Body of pancreas (tissue), 4 donors: ENCODE results near the gene GRSF1. TPM values are rescaled to one million over a fixed set of nuclear protein-coding genes. Genes with fewer than 3 reads are reported as not detected.

Experiments used
- ATAC-seq: fragments of 150-250 bp; one replicate; pipeline ENCODE4 v1.9.1; 2016
- DNase-seq, 4 donors: peaks; one replicate each; pipeline ENCODE4 v3.0.0-alpha.2; 2019
- H3K27ac ChIP-seq, 4 donors: fragments of 200-600 bp; sonication (generic); 1 replicate in 3 of 4; 2 replicates in 1 of 4; pipeline versions ENCODE4 v1.5.1 to v1.6.1; 2016 to 2019; ENCODE audit warnings: mild to moderate bottlenecking in 1 of 4, mixed read lengths in 1 of 4, moderate library complexity in 1 of 4
- H3K27me3 ChIP-seq, 2 donors: fragments of 200-600 bp; sonication (generic); one replicate each; pipeline ENCODE4 v1.6.0; 2016; ENCODE audit warnings: mild to moderate bottlenecking in 1 of 2
- H3K36me3 ChIP-seq, 2 donors: fragments of 200-600 bp; sonication (generic); replicated peaks in 1 of 2; 2 replicates each; pipeline ENCODE4 v1.5.1; 2016; ENCODE audit warnings: low read depth in 2 of 2; ENCODE audit not compliant: insufficient read depth in 1 of 2
- H3K4me1 ChIP-seq: fragments of 200-600 bp; sonication (generic); one replicate; pipeline ENCODE4 v1.6.0; 2016
- H3K4me3 ChIP-seq, 2 donors: fragments of 200-600 bp; sonication (generic); 1 replicate in 1 of 2; 2 replicates in 1 of 2; pipeline ENCODE4 v1.5.1; 2016 to 2019
- H3K9me3 ChIP-seq, 3 donors: fragments of 200-600 bp; sonication (generic); 1 replicate in 2 of 3; 2 replicates in 1 of 3; pipeline ENCODE4 v1.5.1; 2016
- CTCF ChIP-seq, 7 experiments: fragments of 450-650 bp in 4 of 7; fragments of 200-600 bp in 3 of 7; sonication (generic) in 3 of 7; IDR thresholded peaks; one replicate each; pipeline ENCODE4 v1.5.1; 2016 to 2019; ENCODE audit warnings: antibody characterized with exemption in 7 of 7
- POLR2A ChIP-seq, 3 donors: fragments of 450-650 bp; IDR thresholded peaks; one replicate each; pipeline ENCODE4 v1.6.1; 2016; ENCODE audit warnings: antibody characterized with exemption in 3 of 3, mild to moderate bottlenecking in 2 of 3
- WGBS, 2 donors: methylation state at CpG; one replicate each; pipeline ENCODE4 v1.1.5; 2017; 5-methylcytosine and 5-hydroxymethylcytosine counted together
- intact Hi-C: fragments of 100-400 bp; cut with DNase I; formaldehyde crosslinking; loops from one replicate; pipeline ENCODE4 v1.15.1; 2023
- total RNA-seq, 2 donors: library from RNA; depleted of rRNA; stranded (reverse); fragments of >200 nt; gene quantifications; one replicate each; pipeline ENCODE4 v1.1.0, GENCODE V29; 2016

GRSF1 gene
- total RNA-seq, 2 donors from 2014 or later = 33.0 to 38.7 TPM

- ATAC-seq (no peak), DNase-seq (no peak)
- Histone ChIP-seq H3K36me3 (peaks cover 8 to 13% of the 10 kb centered on the region in 2 donors), H3K27me3 (no peaks in the 10 kb centered on the region), H3K27ac (no peak overlapping the region), H3K4me3 (no peak overlapping the region), H3K4me1 (no peaks in the 10 kb centered on the region), H3K9me3 (no peaks in the 10 kb centered on the region)
- TF ChIP-seq CTCF (IDR thresholded peaks at IDR 0.05) (no peak), POLR2A (IDR thresholded peaks at IDR 0.05) (no peak)
- intact Hi-C loops = no loop called here
- 42 to 48% methylated on average over 2 of the region's 2 CpGs for WGBS, 2 donors
Observed at GRCh38 chr4:70816894-70817293, 22.8 kb downstream of the GRSF1 start.

- no peak for TF ChIP-seq CTCF (IDR thresholded peaks at IDR 0.05)
- no peak for TF ChIP-seq POLR2A (IDR thresholded peaks at IDR 0.05)
- H3K4me3 ChIP-seq = no peak overlapping the region
- WGBS, 2 donors = 81 to 100% methylated on average over 1 of the region's 1 CpG
- peaks cover 8 to 10% of the 10 kb centered on the region in 2 donors for H3K36me3 ChIP-seq
- DNase-seq (no peak), ATAC-seq (no peak)
- H3K9me3 ChIP-seq = no peaks in the 10 kb centered on the region
- H3K4me1 ChIP-seq = no peaks in the 10 kb centered on the region
- intact Hi-C loops = no loop called here
- H3K27ac ChIP-seq = no peak overlapping the region
- H3K27me3 ChIP-seq = no peaks in the 10 kb centered on the region
Observed at GRCh38 chr4:70815370-70815769, 24.3 kb downstream of the GRSF1 start.

GRCh38 chr4:70808151-70808550, 31.5 kb downstream of the GRSF1 start:
- no peaks in the 10 kb centered on the region for H3K36me3 ChIP-seq
- no peak for ATAC-seq

GRCh38 chr4:70802928-70803580, 36.6 kb downstream of the GRSF1 start:
- TF ChIP-seq CTCF (IDR thresholded peaks at IDR 0.05) = no peak
- TF ChIP-seq POLR2A (IDR thresholded peaks at IDR 0.05) = no peak
- ATAC-seq = no peak
- Histone ChIP-seq H3K36me3 (no peaks in the 10 kb centered on the region), H3K9me3 (no peaks in the 10 kb centered on the region), H3K4me3 (no peak overlapping the region), H3K4me1 (no peaks in the 10 kb centered on the region), H3K27ac (no peak overlapping the region), H3K27me3 (no peaks in the 10 kb centered on the region)
- WGBS, 2 donors = 87 to 94% methylated on average over 5 of the region's 5 CpGs
- intact Hi-C loops = no loop called here
- DNase-seq = no peak

More at GRCh38 chr4:70808151-70808550, 31.5 kb downstream of the GRSF1 start:
- no peaks in the 10 kb centered on the region for H3K27me3 ChIP-seq
- no peaks in the 10 kb centered on the region for H3K9me3 ChIP-seq
- DNase-seq = no peak
- H3K27ac ChIP-seq = no peak overlapping the region
- H3K4me3 ChIP-seq = no peak overlapping the region
- WGBS, 2 donors = 74 to 93% methylated on average over 1 of the region's 1 CpG
- no peaks in the 10 kb centered on the region for H3K4me1 ChIP-seq
- no peak for TF ChIP-seq CTCF (IDR thresholded peaks at IDR 0.05)
- no peak for TF ChIP-seq POLR2A (IDR thresholded peaks at IDR 0.05)
- intact Hi-C loops = no loop called here

- no peak for TF ChIP-seq CTCF (IDR thresholded peaks at IDR 0.05)
- no peak for TF ChIP-seq POLR2A (IDR thresholded peaks at IDR 0.05)
- ATAC-seq (no peak), DNase-seq (no peak)
- WGBS, 2 donors = 76 to 100% methylated on average over 1 of the region's 1 CpG
- no peaks in the 10 kb centered on the region for H3K9me3 ChIP-seq
- intact Hi-C loops = no loop called here
- no peaks in the 10 kb centered on the region for H3K27me3 ChIP-seq
- H3K27ac ChIP-seq = no peak overlapping the region
- H3K4me3 ChIP-seq = no peak overlapping the region
- H3K36me3 ChIP-seq = peaks cover 0 to 2% of the 10 kb centered on the region in 2 donors
- H3K4me1 ChIP-seq = no peaks in the 10 kb centered on the region
Observed at GRCh38 chr4:70801265-70801809, 38.4 kb downstream of the GRSF1 start.
